A549 (cell line): ENCODE measurements around the gene TSPO2.

Source experiments
- BHLHE40 ChIP-seq: IDR thresholded peaks from 2 replicates; pipeline ENCODE4 v1.6.1; 2012; ENCODE audit warnings: low read depth, low read length, inconsistent platforms
- CBX2 ChIP-seq: fragments of 200-600 bp; sonication (generic); IDR thresholded peaks from 2 replicates; pipeline ENCODE4 v1.6.1; 2016; ENCODE audit warnings: low read depth, mild to moderate bottlenecking, borderline replicate concordance
- CHD2 ChIP-seq: fragments of 150-350 bp; IDR thresholded peaks from 2 replicates; pipeline ENCODE4 v1.6.1; 2014; ENCODE audit warnings: low read length; ENCODE audit not compliant: partially characterized antibody
- CTCF ChIP-seq: fragments of >200 bp; sonication (Bioruptor Twin); formaldehyde crosslinking; IDR thresholded peaks from 3 replicates; pipeline ENCODE4 v1.5.1; 2016
- EHF ChIP-seq: fragments of 250-450 bp; sonication (Bioruptor Pico); IDR thresholded peaks from 2 replicates; pipeline ENCODE4 v1.5.0; 2020; ENCODE audit warnings: mild to moderate bottlenecking
- HOXA7 ChIP-seq: fragments of 250-450 bp; sonication (Bioruptor Pico); IDR thresholded peaks from 2 replicates; pipeline ENCODE4 v1.5.0; 2020; ENCODE audit warnings: mild to moderate bottlenecking, moderate library complexity
- KDM5A ChIP-seq: fragments of 200-600 bp; sonication (generic); IDR thresholded peaks from 2 replicates; pipeline ENCODE4 v1.6.1; 2016; ENCODE audit warnings: antibody characterized with exemption, mild to moderate bottlenecking
- PBX3 ChIP-seq: IDR thresholded peaks from 2 replicates; pipeline ENCODE4 v1.6.1; 2012
- POLR2A ChIP-seq: IDR thresholded peaks from 2 replicates; pipeline ENCODE4 v1.6.1; 2012; ENCODE audit warnings: mild to moderate bottlenecking, low read length
- POLR2AphosphoS2 ChIP-seq: conservative IDR thresholded peaks from 2 replicates; pipeline ENCODE4 v1.6.1; 2012; ENCODE audit warnings: low read length, improper control_type of control experiment, inconsistent platforms
- RAD21 ChIP-seq, 2 experiments: fragments of >200 bp in 1 of 2; sonication (Bioruptor Twin) in 1 of 2; formaldehyde crosslinking in 1 of 2; IDR thresholded peaks in 1 of 2; conservative IDR thresholded peaks in 1 of 2; 2 replicates in 1 of 2; 3 replicates in 1 of 2; pipeline ENCODE4 v1.6.1; 2012 to 2018; ENCODE audit warnings: inconsistent platforms in 1 of 2
- RCOR1 ChIP-seq: fragments of 150-350 bp; IDR thresholded peaks from 2 replicates; pipeline ENCODE4 v1.6.1; 2014; ENCODE audit warnings: antibody characterized with exemption, low read length, low read depth
- USF2 ChIP-seq: fragments of 450-650 bp; IDR thresholded peaks from 2 replicates; pipeline ENCODE4 v1.6.1; 2014; ENCODE audit warnings: antibody characterized with exemption

GRCh38 chr6:41053041-41053440, 10.8 kb downstream of the TSPO2 start, which contains the start of gene APOBEC2:
- TF ChIP-seq POLR2A = no peak
- TF ChIP-seq PBX3 = no peak
- no peak for TF ChIP-seq CTCF
- TF ChIP-seq RCOR1 = no peak
- TF ChIP-seq BHLHE40 = no peak
- TF ChIP-seq POLR2AphosphoS2 = no peak
- TF ChIP-seq KDM5A = no peak
- no peak for TF ChIP-seq RAD21 (conservative IDR thresholded peaks at IDR 0.05 in 1 of 2, IDR thresholded peaks at IDR 0.05 in 1 of 2)
- TF ChIP-seq USF2 = no peak
- no peak for TF ChIP-seq CBX2
- no peak for TF ChIP-seq EHF
- TF ChIP-seq CHD2 = no peak
- no peak for TF ChIP-seq HOXA7
